Ishikawa (cell line): ENCODE measurements around the gene STXBP5.

Experiments used
- CEBPB ChIP-seq: IDR thresholded peaks from 2 replicates; pipeline ENCODE4 v1.6.1; 2012
- CREB1 ChIP-seq: IDR thresholded peaks from 2 replicates; pipeline ENCODE4 v1.6.1; 2012; ENCODE audit warnings: low read depth
- EGR1 ChIP-seq: IDR thresholded peaks from 2 replicates; pipeline ENCODE4 v1.6.1; 2012
- RAD21 ChIP-seq: IDR thresholded peaks from 2 replicates; pipeline ENCODE4 v1.6.1; 2012; ENCODE audit warnings: low read depth
- TAF1 ChIP-seq: IDR thresholded peaks from 2 replicates; pipeline ENCODE4 v1.6.1; 2012; ENCODE audit warnings: low read depth, mild to moderate bottlenecking
- TEAD4 ChIP-seq: IDR thresholded peaks from 2 replicates; pipeline ENCODE4 v1.6.1; 2012
- YY1 ChIP-seq: IDR thresholded peaks from 2 replicates; pipeline ENCODE4 v1.6.1; 2012; ENCODE audit warnings: low read depth
- TF ChIP-seq, protein P1 (sequence below): IDR thresholded peaks from 2 replicates; pipeline ENCODE4 v1.6.1; 2012
- TF ChIP-seq, protein P2 (sequence below): IDR thresholded peaks from 2 replicates; pipeline ENCODE4 v1.6.1; 2012

DNA sequence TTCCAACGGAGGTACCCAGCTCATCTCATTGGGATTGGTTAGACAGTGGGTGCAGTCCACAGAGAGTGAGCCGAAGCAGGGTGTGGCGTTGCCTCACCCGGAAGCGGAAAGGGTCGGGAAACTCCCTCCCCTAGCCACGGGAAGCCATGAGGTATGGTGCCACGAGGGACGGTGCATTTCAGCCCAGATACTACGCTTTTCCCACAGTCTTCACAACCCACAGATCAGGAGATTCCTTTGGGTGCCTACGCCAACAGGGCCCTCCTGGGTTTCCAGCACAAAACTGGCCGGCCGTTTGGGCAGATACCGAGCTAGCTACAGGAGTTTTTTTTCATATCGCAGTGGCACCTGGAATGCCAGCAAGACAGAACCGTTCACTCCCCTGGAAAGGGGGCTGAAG is 46.9 kb downstream of the STXBP5 start:
- TF ChIP-seq CREB1 (no peak), EGR1 (no peak), TAF1 (no peak), RAD21 (no peak), TEAD4 (no peak), CEBPB (no peak), YY1 (no peak)
- TF ChIP-seq, protein P1, sequence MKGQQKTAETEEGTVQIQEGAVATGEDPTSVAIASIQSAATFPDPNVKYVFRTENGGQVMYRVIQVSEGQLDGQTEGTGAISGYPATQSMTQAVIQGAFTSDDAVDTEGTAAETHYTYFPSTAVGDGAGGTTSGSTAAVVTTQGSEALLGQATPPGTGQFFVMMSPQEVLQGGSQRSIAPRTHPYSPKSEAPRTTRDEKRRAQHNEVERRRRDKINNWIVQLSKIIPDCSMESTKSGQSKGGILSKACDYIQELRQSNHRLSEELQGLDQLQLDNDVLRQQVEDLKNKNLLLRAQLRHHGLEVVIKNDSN = no peak
- TF ChIP-seq, protein P2, sequence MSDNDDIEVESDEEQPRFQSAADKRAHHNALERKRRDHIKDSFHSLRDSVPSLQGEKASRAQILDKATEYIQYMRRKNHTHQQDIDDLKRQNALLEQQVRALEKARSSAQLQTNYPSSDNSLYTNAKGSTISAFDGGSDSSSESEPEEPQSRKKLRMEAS = no peak
